Panc1 (cell line): ENCODE results near the gene DTD1. TPM values are rescaled to one million over a fixed set of nuclear protein-coding genes. Genes with fewer than 3 reads are reported as not detected.

Experiments used
- ATAC-seq: fragments of 200-7000 bp; cut with Tn5 transposase; 2 replicates; pipeline ENCODE4 v1.9.1; 2020; ENCODE audit warnings: mild to moderate bottlenecking, moderate library complexity
- BruUV-seq: library from RNA; stranded (reverse); fragments of 400-500 nt; replicated peaks from 2 replicates; lab custom pipeline; 2021; lab: Mats Ljungman, UMichigan
- CTCF ChIA-PET: fragments of 300-600 bp; sonication (Branson Sonifier 250); formaldehyde crosslinking; loops from one replicate; lab custom pipeline; 2022; ENCODE audit warnings: antibody characterized with exemption; lab: Charles Lee
- POLR2A ChIA-PET: fragments of 300-600 bp; sonication (Branson Sonifier 250); formaldehyde crosslinking; loops from one replicate; lab custom pipeline; 2022; ENCODE audit warnings: antibody characterized with exemption; lab: Charles Lee
- DNase-seq: peaks from one replicate; pipeline ENCODE4 v3.0.0-alpha.2; 2010; ENCODE audit warnings: low read depth, low spot score
- H3K27ac ChIP-seq: 2 replicates; pipeline ENCODE4 v1.5.1; 2011; ENCODE audit warnings: mild to moderate bottlenecking, low read length, inconsistent platforms
- H3K27me3 ChIP-seq: fragments of 200-500 bp; sonication (Bioruptor generic); 2 replicates; pipeline ENCODE4 v1.6.0; 2014; ENCODE audit warnings: low read length, inconsistent platforms; ENCODE audit not compliant: control insufficient read depth, insufficient read depth
- H3K36me3 ChIP-seq: fragments of 200-500 bp; sonication (Bioruptor generic); 2 replicates; pipeline ENCODE4 v1.5.1; 2014; ENCODE audit warnings: inconsistent platforms, mild to moderate bottlenecking, low read length, moderate library complexity; ENCODE audit not compliant: control insufficient read depth, insufficient read depth
- H3K4me1 ChIP-seq: 2 replicates; pipeline ENCODE4 v1.5.1; 2011; ENCODE audit warnings: inconsistent platforms, mild to moderate bottlenecking, low read length, moderate library complexity; ENCODE audit not compliant: control insufficient read depth, insufficient read depth
- H3K4me3 ChIP-seq, 2 experiments: 2 replicates each; pipeline ENCODE4 v1.5.1; 2011 to 2012; ENCODE audit warnings: low read depth in 2 of 2, low read length in 2 of 2, mild to moderate bottlenecking in 2 of 2, inconsistent platforms in 1 of 2, moderate library complexity in 1 of 2
- H3K9me3 ChIP-seq: fragments of 200-500 bp; sonication (Bioruptor generic); 2 replicates; pipeline ENCODE4 v1.5.1; 2014; ENCODE audit warnings: low read depth, mild to moderate bottlenecking, inconsistent platforms, low read length, moderate library complexity; ENCODE audit not compliant: control insufficient read depth, insufficient read depth
- CTCF ChIP-seq: fragments of 450-650 bp; IDR thresholded peaks from 2 replicates; pipeline ENCODE4 v1.5.1; 2017; ENCODE audit warnings: mild to moderate bottlenecking
- POLR2AphosphoS5 ChIP-seq: IDR thresholded peaks from 2 replicates; pipeline ENCODE4 v1.6.1; 2012; ENCODE audit warnings: mild to moderate bottlenecking, low read depth, low read length, moderate library complexity
- REST ChIP-seq, 2 experiments: IDR thresholded peaks; 2 replicates each; pipeline ENCODE4 v1.6.1; 2011 to 2012; ENCODE audit warnings: low read depth in 2 of 2, control low read depth in 1 of 2, low read length in 1 of 2, mild to moderate bottlenecking in 1 of 2, moderate library complexity in 1 of 2; ENCODE audit not compliant: insufficient read depth in 1 of 2
- SIN3A ChIP-seq: IDR thresholded peaks from 2 replicates; pipeline ENCODE4 v1.6.1; 2012; ENCODE audit warnings: low read depth, mild to moderate bottlenecking, low read length, moderate library complexity, borderline replicate concordance; ENCODE audit not compliant: insufficient read depth
- TCF7L2 ChIP-seq: IDR thresholded peaks from 2 replicates; pipeline ENCODE4 v1.6.1; 2011; ENCODE audit warnings: mild to moderate bottlenecking, low read depth, low read length, inconsistent platforms
- in situ Hi-C: cut with HindIII; loops from 2 replicates; pipeline ENCODE4 v1.10.0; 2016; ENCODE audit warnings: low sequenced_read_pairs, low pct_unique_long_range_greater_than_20kb
- intact Hi-C: fragments of 100-400 bp; cut with micrococcal nuclease; formaldehyde crosslinking; loops from one replicate; pipeline ENCODE4 v1.10.0; 2022; ENCODE audit not compliant: unreplicated experiment
- total RNA-seq: library from RNA; stranded (reverse); gene quantifications from one replicate; pipeline ENCODE4 v1.2.1, GENCODE V29; 2021; ENCODE audit not compliant: unreplicated experiment

Gene DTD1
- total RNA-seq, 1 experiment from 2014 or later = 23.6 TPM

DNA sequence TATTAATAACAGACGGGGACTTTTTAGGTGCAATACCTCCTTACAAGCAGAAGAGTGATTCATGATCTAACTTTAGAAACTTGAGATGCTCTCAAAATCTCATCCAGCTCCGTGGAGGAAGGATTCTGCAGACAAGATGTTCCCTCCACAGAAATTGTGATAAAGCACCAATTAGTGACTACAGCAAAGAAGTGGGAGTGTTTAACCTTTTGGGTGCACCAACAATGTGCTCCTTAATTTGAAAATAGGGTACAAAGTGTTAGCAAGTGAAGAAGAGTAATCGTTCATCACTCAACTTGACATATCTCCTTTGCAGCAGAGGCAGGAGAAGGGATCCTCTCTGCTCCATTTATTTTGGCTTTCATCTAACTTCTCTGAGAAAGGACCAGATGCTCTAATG lies 202.9 kb downstream of the DTD1 start:
- POLR2A ChIA-PET = no interaction called here
- H3K36me3 ChIP-seq = no peaks in the 10 kb centered on the region; the same call in 1 of the 2 replicates
- ATAC-seq (no peak), DNase-seq (no peak)
- peaks cover 8% of the 10 kb centered on the region; the same call in 1 of the 2 replicates for H3K9me3 ChIP-seq
- H3K27me3 ChIP-seq = peaks cover 6% of the 10 kb centered on the region
- no peak for TF ChIP-seq POLR2AphosphoS5
- no peak for TF ChIP-seq TCF7L2
- TF ChIP-seq SIN3A = no peak
- TF ChIP-seq CTCF = no peak
- no peak for TF ChIP-seq REST (IDR thresholded peaks at IDR 0.05; ENCODE audit: insufficient read depth in 1 of 2, low read depth in 2 of 2, low read length in 1 of 2)
- H3K4me1 ChIP-seq = peaks cover 4% of the 10 kb centered on the region; the same call in 1 of the 2 replicates
- in situ Hi-C loops (no loop called here), intact Hi-C loops (no loop called here)
- no peak overlapping the region for H3K27ac ChIP-seq
- BruUV-seq = no TSS peak
- H3K4me3 ChIP-seq = no peak overlapping the region
- CTCF ChIA-PET = no interaction called here

DNA sequence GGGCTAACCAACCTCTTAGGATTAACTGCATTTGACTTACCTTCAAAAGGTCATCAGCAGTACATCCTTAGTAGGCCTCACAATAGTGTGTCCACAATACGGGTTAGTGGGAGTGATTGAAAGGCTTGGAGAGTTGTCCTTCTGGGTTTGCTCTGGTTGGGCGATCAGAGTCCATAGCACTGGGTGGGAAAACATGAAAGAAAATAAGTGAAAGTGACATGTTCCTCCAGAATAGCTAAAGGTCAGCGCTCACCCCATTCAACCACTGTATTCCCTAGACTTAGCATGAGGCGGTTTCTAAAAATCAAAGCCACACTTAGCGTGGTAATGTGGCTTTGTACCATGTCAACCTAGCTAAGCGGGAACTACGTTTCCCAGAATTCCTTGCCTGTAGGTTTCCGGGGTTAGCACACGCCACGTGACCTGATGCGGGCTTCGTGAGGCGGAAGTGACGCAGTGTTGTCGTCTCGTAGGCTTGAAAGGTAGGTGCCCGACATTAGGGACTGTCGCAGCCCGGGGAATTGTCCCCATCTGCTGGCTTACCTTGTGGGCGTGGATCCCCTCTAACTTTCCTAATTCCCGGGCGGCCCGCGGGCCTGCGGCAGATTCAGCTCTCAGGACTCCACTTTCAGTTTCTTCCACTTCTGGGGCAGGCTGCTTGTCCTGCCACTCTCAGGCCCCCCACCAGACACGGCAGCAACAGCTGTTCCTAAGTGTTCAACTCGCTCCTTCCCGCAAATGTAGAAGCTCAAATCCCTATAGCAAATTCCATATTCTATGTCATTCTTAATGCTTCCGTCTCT lies 206.0 kb downstream of the DTD1 start:
- H3K4me3 ChIP-seq = peak overlapping the region; percentile 77 to 79
- H3K9me3 ChIP-seq = peaks cover 8% of the 10 kb centered on the region; the same call in 1 of the 2 replicates
- ATAC-seq = peak; percentile 100
- ChIA-PET CTCF (no interaction called here), POLR2A (interaction anchor here (0.6 kb wide), 1 partner anchor 21 kb away, joined by 3 read pairs; no protein-coding TSS in a partner anchor)
- H3K4me1 ChIP-seq = peaks cover 4% of the 10 kb centered on the region; the same call in 1 of the 2 replicates
- TF ChIP-seq POLR2AphosphoS5 (peak; percentile 48; the same call in 1 of the 2 replicates), CTCF (no peak), TCF7L2 (peak; percentile 95), REST (IDR thresholded peaks at IDR 0.05; ENCODE audit: insufficient read depth in 1 of 2, low read depth in 2 of 2, low read length in 1 of 2) (no peak), SIN3A (no peak)
- H3K36me3 ChIP-seq = no peaks in the 10 kb centered on the region; the same call in 1 of the 2 replicates
- intact Hi-C loops (no loop called here), in situ Hi-C loops (no loop called here)
- H3K27me3 ChIP-seq = peaks cover 6% of the 10 kb centered on the region
- BruUV-seq = no TSS peak
- peak; percentile 71 for DNase-seq
- peak overlapping the region; percentile 85 for H3K27ac ChIP-seq
